ENCODE measurements around the gene SIPA1L3. TPM values are rescaled to one million over a fixed set of nuclear protein-coding genes. Genes with fewer than 3 reads are reported as not detected.

The SIPA1L3 gene
- total and polyA plus RNA-seq, 2 experiments from 2014 or later, result 15.7 to 54.1 TPM

- TF ChIP-seq ZNF331 (CRISPR knock-in tag; IDR thresholded peaks at IDR 0.05; ENCODE audit: low read depth), result no peak
- TF ChIP-seq ZNF462 (CRISPR knock-in tag; IDR thresholded peaks at IDR 0.05), result no peak
Measured at GRCh38 chr19:37954421-37954874, 47.4 kb downstream of the SIPA1L3 start (continued).

- H3K27ac Mint-ChIP-seq, result no peak overlapping the region
- DNase-seq (ENCODE audit: low spot score) (no peak), ATAC-seq (no peak)
- H3K9me3 Mint-ChIP-seq, result no peaks in the 10 kb centered on the region
- Histone ChIP-seq H3K9me2 (ENCODE audit: insufficient read depth) (no peaks in the 10 kb centered on the region), H4K20me1 (replicated peaks; ENCODE audit: insufficient read depth) (no peaks in the 10 kb centered on the region; the same call in 1 of the 2 replicates), H3K4me3 (no peak overlapping the region), H3F3A (replicated peaks; ENCODE audit: low read depth) (0 out of 2 replicates have a peak, but pooled peaks cover 3% of the 10 kb centered on the region), H2AFZ (no peak overlapping the region), H3K36me3 (ENCODE audit: insufficient read depth) (no peaks in the 10 kb centered on the region), H3K27ac (ENCODE audit: low read depth) (no peak overlapping the region), H3K79me2 (replicated peaks; ENCODE audit: insufficient read depth) (peaks cover 81% of the 10 kb centered on the region), H3K4me2 (no peak overlapping the region), H3K27me3 (ENCODE audit: insufficient read depth) (no peaks in the 10 kb centered on the region), H3K4me1 (ENCODE audit: insufficient read depth) (peaks cover 23% of the 10 kb centered on the region)
- H3K27me3 Mint-ChIP-seq (ENCODE audit: insufficient read depth, low read depth, poor library complexity), result peaks cover 5% of the 10 kb centered on the region
- no peaks in the 10 kb centered on the region; the same call in 2 of the 3 replicates for H3K36me3 Mint-ChIP-seq (ENCODE audit: low read depth)
- H3K4me3 Mint-ChIP-seq, result no peak overlapping the region
- no peak for TF ChIP-seq EZH2phosphoT487 (IDR thresholded peaks at IDR 0.05; ENCODE audit: unreplicated experiment)
- TF ChIP-seq POLR2AphosphoS5 (IDR thresholded peaks at IDR 0.05; ENCODE audit: low read depth), result no peak
- peaks cover 28% of the 10 kb centered on the region for H3K4me1 Mint-ChIP-seq
Measured at GRCh38 chr19:37955986-37956385, 49.0 kb downstream of the SIPA1L3 start.

- DNase-seq (ENCODE audit: low spot score) (no peak), ATAC-seq (no peak)
- Histone ChIP-seq H3K79me2 (replicated peaks; ENCODE audit: insufficient read depth) (peaks cover 80% of the 10 kb centered on the region), H3K4me2 (no peak overlapping the region), H3F3A (replicated peaks; ENCODE audit: low read depth) (no peaks in the 10 kb centered on the region), H3K9me2 (ENCODE audit: insufficient read depth) (no peaks in the 10 kb centered on the region), H4K20me1 (replicated peaks; ENCODE audit: insufficient read depth) (no peaks in the 10 kb centered on the region; the same call in 1 of the 2 replicates), H3K4me3 (no peak overlapping the region), H3K4me1 (ENCODE audit: insufficient read depth) (peaks cover 17% of the 10 kb centered on the region), H3K36me3 (ENCODE audit: insufficient read depth) (no peaks in the 10 kb centered on the region), H3K27me3 (ENCODE audit: insufficient read depth) (no peaks in the 10 kb centered on the region), H2AFZ (no peak overlapping the region), H3K27ac (ENCODE audit: low read depth) (no peak overlapping the region)
- Mint-ChIP-seq H3K36me3 (ENCODE audit: low read depth) (peaks cover 7% of the 10 kb centered on the region), H3K27ac (no peak overlapping the region), H3K4me1 (peaks cover 20% of the 10 kb centered on the region), H3K27me3 (ENCODE audit: insufficient read depth, low read depth, poor library complexity) (peaks cover 5% of the 10 kb centered on the region), H3K9me3 (peaks cover 7% of the 10 kb centered on the region; the same call in 2 of the 3 replicates), H3K4me3 (no peak overlapping the region)
- TF ChIP-seq ZNF114 (CRISPR knock-in tag; IDR thresholded peaks at IDR 0.05), result no peak
Measured at GRCh38 chr19:37957176-37957575, 50.2 kb downstream of the SIPA1L3 start.

All from GM23338 (cell line).